NCI-H510A treated with DMSO at 0.1 percent for 48 hours (cell line): ENCODE results near the gene RPL34.
"Not testable (repeated sequence)": the region's sequence is repeated elsewhere in the genome, so short reads cannot be mapped to it uniquely, and the experiment has no call there.

Experiments
- DNase-seq: peaks from one replicate; lab custom pipeline; 2025; lab: John Stamatoyannopoulos, UW

Gene RPL34

GRCh38 chr4:108620101-108620932 lies at the start of gene RPL34:
Gene RPL34 (plus strand): TSS chr4:108620576. CDS start chr4:108621960, 1,384 bp downstream.
- DNase-seq, result peak; percentile 88

GRCh38 chr4:108570993-108571569 lies 49.3 kb upstream of the RPL34 start:
- DNase-seq, result no peak

GRCh38 chr4:108574402-108574801 lies 46.0 kb upstream of the RPL34 start:
- DNase-seq, result no peak

GRCh38 chr4:108581083-108581482 lies 39.3 kb upstream of the RPL34 start:
- no peak for DNase-seq

- DNase-seq, result no peak
Measured at GRCh38 chr4:108586778-108587177, 33.6 kb upstream of the RPL34 start.

- DNase-seq, result no peak
Measured at GRCh38 chr4:108588878-108589277, 31.5 kb upstream of the RPL34 start.

GRCh38 chr4:108589961-108590360 lies 30.4 kb upstream of the RPL34 start:
- DNase-seq, result no peak

GRCh38 chr4:108590776-108591175 lies 29.6 kb upstream of the RPL34 start:
- DNase-seq, result no peak

- peak; percentile 33 for DNase-seq
Measured at GRCh38 chr4:108592674-108592986, 27.7 kb upstream of the RPL34 start.

- not testable (repeated sequence) for DNase-seq
Measured at GRCh38 chr4:108594296-108594695, 26.1 kb upstream of the RPL34 start.

GRCh38 chr4:108596344-108596743 lies 24.0 kb upstream of the RPL34 start:
- no peak for DNase-seq

GRCh38 chr4:108601106-108601505 lies 19.3 kb upstream of the RPL34 start:
- no peak for DNase-seq

GRCh38 chr4:108601532-108601931 lies 18.8 kb upstream of the RPL34 start:
- DNase-seq, result no peak

- no peak for DNase-seq
Measured at GRCh38 chr4:108602163-108602562, 18.2 kb upstream of the RPL34 start.

GRCh38 chr4:108607079-108607815 lies 13.1 kb upstream of the RPL34 start:
- DNase-seq, result no peak

GRCh38 chr4:108611365-108611764 lies 9.0 kb upstream of the RPL34 start:
- DNase-seq, result no peak

- no peak for DNase-seq
Measured at GRCh38 chr4:108612365-108612764, 8.0 kb upstream of the RPL34 start.

GRCh38 chr4:108619372-108620100 lies 840 bp upstream of the RPL34 start:
- peak; percentile 42 for DNase-seq

GRCh38 chr4:108620933-108621905 lies 843 bp downstream of the RPL34 start:
- DNase-seq, result no peak

- no peak for DNase-seq
Measured at GRCh38 chr4:108622022-108622421, 1.6 kb downstream of the RPL34 start.

- DNase-seq, result no peak
Measured at GRCh38 chr4:108622828-108623227, 2.5 kb downstream of the RPL34 start.
